Ovary (tissue), 3 donors: ENCODE measurements around the gene FNBP1.

ENCODE experiments used
- CTCF ChIP-seq, 3 donors: fragments of 450-650 bp in 2 of 3; fragments of 200-600 bp in 1 of 3; IDR thresholded peaks; one replicate each; pipeline versions ENCODE4 v1.5.1 to v1.8.0; 2016 to 2022; ENCODE audit warnings: antibody characterized with exemption in 3 of 3, mild to moderate bottlenecking in 1 of 3
- EP300 ChIP-seq: sonication (generic); formaldehyde crosslinking; IDR thresholded peaks from one replicate; pipeline ENCODE4 v1.6.1; 2017; ENCODE audit warnings: antibody characterized with exemption
- POLR2A ChIP-seq: fragments of 450-650 bp; IDR thresholded peaks from one replicate; pipeline ENCODE4 v1.6.1; 2017; ENCODE audit warnings: antibody characterized with exemption, mild to moderate bottlenecking, moderate library complexity
- donor health status: DM: no; HTN: no; CAD: no.

GRCh38 chr9:130054325-130054786, 11.4 kb upstream of the FNBP1 start:
- TF ChIP-seq CTCF (IDR thresholded peaks at IDR 0.05) = no peak
- no peak for TF ChIP-seq EP300
- no peak for TF ChIP-seq POLR2A
